HG03095 (cell line): ENCODE measurements around the gene OR8B3.
A peak's percentile ranks its signal among the peaks of the same experiment; 100 is the strongest.
"Not testable (repeated sequence)": the region's sequence is repeated elsewhere in the genome, so short reads cannot be mapped to it uniquely, and the experiment has no call there.

Experiments used
- ATAC-seq: cut with Tn5 transposase; IDR thresholded peaks from one replicate; pipeline ENCODE4 v1.9.1; 2021; ENCODE audit warnings: moderate library complexity; ENCODE audit not compliant: unreplicated experiment

Gene OR8B3

GRCh38 chr11:124398924-124399323, at the start of gene OR8B3:
OR8B3 (minus strand) TSS chr11:124399024; CDS start chr11:124397351, 1,673 bp downstream.
- no peak for ATAC-seq

GRCh38 chr11:124446916-124447315, 48.1 kb upstream of the OR8B3 start:
- no peak for ATAC-seq

- no peak for ATAC-seq
Measured at GRCh38 chr11:124445646-124446150, 46.9 kb upstream of the OR8B3 start, which contains the start of gene OR8B8. OR8B8 (minus strand) TSS chr11:124445696; CDS start chr11:124441085, 4,611 bp downstream.

- ATAC-seq = no peak
Measured at GRCh38 chr11:124442847-124443246, 44.0 kb upstream of the OR8B3 start.

- no peak for ATAC-seq
Measured at GRCh38 chr11:124442442-124442841, 43.6 kb upstream of the OR8B3 start.

GRCh38 chr11:124441519-124441918, 42.7 kb upstream of the OR8B3 start:
- no peak for ATAC-seq

- ATAC-seq = no peak
Measured at GRCh38 chr11:124441081-124441480, 42.3 kb upstream of the OR8B3 start.

- no peak for ATAC-seq
Measured at GRCh38 chr11:124440608-124441007, 41.8 kb upstream of the OR8B3 start.

GRCh38 chr11:124434699-124435098, 35.9 kb upstream of the OR8B3 start:
- ATAC-seq = no peak

GRCh38 chr11:124429599-124429998, 30.8 kb upstream of the OR8B3 start:
- ATAC-seq = no peak

- ATAC-seq = no peak
Measured at GRCh38 chr11:124424384-124424921, 25.6 kb upstream of the OR8B3 start, which contains the start of gene OR8B4. OR8B4 (minus strand) TSS chr11:124424871; CDS start chr11:124424871, 0 bp downstream.

- no peak for ATAC-seq
Measured at GRCh38 chr11:124421043-124421442, 22.2 kb upstream of the OR8B3 start.

GRCh38 chr11:124415356-124415923, 16.6 kb upstream of the OR8B3 start:
- ATAC-seq = no peak

- ATAC-seq = no peak
Measured at GRCh38 chr11:124409906-124410305, 11.1 kb upstream of the OR8B3 start.

GRCh38 chr11:124405581-124405980, 6.8 kb upstream of the OR8B3 start:
- no peak for ATAC-seq

- ATAC-seq = not testable (repeated sequence)
Measured at GRCh38 chr11:124403186-124403585, 4.4 kb upstream of the OR8B3 start.

- ATAC-seq = peak; percentile 82
Measured at GRCh38 chr11:124402326-124402922, 3.6 kb upstream of the OR8B3 start.

- ATAC-seq = not testable (repeated sequence)
Measured at GRCh38 chr11:124396847-124397246, 2.0 kb downstream of the OR8B3 start.

- no peak for ATAC-seq
Measured at GRCh38 chr11:124394408-124394807, 4.4 kb downstream of the OR8B3 start.

GRCh38 chr11:124384399-124384798, 14.4 kb downstream of the OR8B3 start, which contains the start of gene OR8B2:
OR8B2 (minus strand) TSS chr11:124384499; CDS start chr11:124383343, 1,156 bp downstream.
- no peak for ATAC-seq

GRCh38 chr11:124382857-124383256, 16.0 kb downstream of the OR8B3 start:
- not testable (repeated sequence) for ATAC-seq

- no peak for ATAC-seq
Measured at GRCh38 chr11:124380585-124380984, 18.2 kb downstream of the OR8B3 start.
